SK-N-MC (cell line): ENCODE data around the gene NCBP2L.

Experiments
- EZH2 ChIP-seq: fragments of 200-600 bp; sonication (generic); IDR thresholded peaks from one replicate; pipeline ENCODE4 v1.6.1; 2017; ENCODE audit warnings: antibody characterized with exemption
- POLR2AphosphoS5 ChIP-seq: IDR thresholded peaks from 2 replicates; pipeline ENCODE4 v1.6.1; 2012; ENCODE audit warnings: mild to moderate bottlenecking, low read depth, low read length, borderline replicate concordance

DNA sequence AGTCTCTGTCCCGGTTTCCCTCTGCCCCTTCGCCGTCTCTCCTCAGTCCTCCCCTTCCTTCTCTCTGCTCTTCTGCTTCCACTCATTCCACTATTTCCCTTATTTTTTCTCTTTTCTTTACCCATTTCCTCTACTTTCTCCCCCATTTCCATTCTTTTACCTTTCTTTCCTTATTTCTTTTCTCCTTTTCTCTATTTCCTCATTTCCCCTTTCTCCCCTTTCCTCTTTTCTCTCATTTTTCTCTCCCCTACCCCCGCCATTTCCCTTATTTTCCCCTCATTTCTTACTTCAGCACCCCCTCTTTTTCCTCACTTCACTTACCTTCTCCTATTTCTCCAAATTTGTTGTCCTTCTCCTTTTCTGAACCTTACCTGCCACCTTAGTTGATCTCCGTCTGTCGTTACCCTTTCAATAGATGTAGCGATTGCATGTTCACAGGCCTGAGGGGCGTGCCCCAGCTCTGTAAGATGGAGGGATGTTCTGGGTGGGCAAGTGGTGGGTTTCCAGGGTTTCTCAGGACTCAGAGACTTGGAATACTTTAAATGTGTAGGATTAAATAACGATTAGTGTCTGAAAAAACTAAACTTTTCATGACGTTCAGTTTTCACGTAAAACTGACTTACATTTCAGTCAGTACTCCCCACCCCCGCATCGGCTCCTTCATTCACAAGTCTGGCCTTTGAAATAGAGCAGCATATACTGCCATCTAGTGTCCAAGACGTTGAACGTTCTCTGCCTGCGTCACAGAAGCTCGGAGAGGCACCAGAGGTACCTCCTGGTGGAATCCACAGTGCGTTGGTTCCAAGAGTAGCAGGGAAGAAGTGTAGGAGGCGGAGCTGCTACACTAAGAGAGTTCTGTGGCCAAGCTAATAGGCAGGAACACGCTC is 641 bp upstream of the NCBP2L start:
- TF ChIP-seq EZH2 (no peak), POLR2AphosphoS5 (no peak)
